ENCODE measurements around the gene SLC35D1.
"Not testable (repeated sequence)": the region's sequence is repeated elsewhere in the genome, so short reads cannot be mapped to it uniquely, and the experiment has no call there.

The SLC35D1 gene

DNA sequence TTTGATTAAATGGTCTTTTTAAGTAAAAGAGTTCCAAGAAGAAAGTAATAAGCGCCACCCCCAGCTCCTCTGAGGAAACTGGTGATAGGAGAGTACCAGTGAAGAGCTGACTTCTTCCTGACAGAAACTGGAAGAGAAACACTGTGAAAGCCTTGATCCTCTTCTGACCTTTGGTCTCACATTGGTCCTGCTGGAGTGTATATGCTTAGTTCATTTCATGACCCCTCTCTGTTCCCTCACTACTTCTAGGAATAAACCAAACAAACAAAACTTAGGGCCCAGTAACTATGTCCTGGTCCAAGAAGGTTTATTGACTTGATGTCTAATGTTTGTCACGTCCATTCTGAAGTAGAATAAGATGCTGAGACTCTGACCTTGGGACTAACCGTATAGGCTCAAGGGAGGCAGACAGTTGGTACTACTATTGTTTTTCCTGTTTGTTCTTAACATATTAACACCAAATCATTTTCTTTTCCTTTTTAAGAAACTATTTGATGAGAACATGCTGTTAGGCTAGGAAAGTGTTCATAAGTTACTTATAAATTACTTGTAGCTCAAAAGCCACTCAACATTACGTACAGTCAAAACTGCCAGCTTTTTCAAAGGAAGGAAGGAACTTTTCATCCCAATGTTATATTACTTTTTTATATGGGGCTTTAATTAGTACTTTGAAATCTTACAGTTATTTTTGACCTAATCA lies 71.2 kb downstream of the SLC35D1 start:
- no peak for DNase-seq

DNA sequence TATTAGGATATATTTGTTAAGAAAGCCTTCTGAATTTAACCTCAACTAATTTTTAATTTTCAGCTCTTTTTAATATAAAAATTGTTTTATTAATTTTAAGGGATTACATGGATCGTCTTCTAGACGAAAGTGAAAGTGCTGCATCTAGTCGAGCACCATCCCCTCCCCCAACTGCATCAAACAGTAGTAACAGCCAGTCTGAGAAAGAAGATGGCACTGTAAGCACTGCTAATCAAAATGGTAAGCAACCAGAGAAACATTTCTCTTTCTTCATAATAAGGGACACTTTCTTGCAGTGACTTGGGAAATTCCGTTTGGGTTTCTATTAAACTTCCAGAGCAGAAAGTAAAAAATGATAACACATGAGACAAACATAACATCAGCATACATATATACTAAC lies 72.3 kb downstream of the SLC35D1 start:
- no peak for DNase-seq

DNA sequence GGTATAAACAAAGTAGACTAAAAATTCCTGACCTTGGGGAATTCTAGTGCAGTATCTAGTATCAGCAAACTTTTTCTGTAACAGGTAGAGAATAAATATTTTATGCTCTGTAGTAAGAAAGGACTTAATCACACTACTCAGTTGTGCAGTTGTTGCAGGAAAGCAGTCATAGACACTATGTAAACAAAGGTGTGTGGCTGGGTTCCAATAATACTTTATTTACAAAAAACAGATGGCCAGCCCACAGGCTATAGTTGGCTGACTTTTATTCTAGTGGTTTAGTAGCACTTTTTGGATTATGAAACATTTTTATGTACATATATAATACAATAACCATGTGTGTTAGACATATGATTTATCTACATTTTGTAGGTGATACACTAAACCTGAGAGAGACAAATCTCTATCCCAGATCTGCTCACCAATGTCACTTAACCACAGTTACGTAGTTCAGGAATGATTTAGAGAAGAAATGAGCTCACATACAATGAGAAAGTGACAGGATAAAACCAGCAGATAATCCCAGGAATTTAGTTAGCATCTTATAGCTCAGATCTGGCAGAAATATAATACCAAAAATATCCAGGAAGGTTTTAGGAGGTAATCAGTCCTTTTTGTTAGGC lies 73.1 kb downstream of the SLC35D1 start:
- DNase-seq = no peak

DNA sequence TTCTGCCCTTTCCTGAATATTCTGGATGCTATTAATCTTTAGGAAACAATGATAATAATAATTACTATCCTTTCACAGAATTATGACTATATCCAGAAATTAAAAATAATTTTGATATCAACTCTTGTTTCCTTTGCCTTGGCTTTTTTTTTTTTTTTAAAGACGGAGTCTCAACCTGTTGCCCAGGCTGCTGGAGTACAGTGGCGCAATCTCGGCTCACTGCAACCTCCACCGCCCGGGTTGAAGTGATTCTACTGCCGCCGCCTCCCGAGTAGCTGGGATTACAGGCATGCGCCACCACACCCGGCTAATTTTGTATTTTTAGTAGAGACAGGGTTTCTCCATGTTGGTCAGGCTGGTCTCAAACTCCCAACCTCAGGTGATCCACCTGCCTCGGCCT lies 74.3 kb downstream of the SLC35D1 start:
- DNase-seq = not testable (repeated sequence)

DNA sequence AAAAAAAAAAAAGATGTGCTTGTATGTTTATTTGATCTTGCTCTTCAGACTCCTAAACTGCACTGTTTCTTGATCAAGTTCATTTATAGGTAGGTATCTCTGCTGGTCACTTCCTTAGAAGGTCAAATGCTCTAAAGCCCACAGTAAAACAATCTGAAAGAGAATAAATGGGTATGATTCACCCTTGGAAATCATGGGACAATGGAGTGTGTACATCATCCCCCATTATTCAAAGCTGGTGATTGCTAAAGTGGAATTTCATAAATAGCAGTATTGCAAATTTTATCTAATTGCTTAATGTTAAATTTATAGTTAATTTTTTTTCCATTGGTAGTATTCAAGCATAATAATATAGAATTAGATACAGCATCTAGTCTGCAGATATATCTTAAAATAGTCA lies 75.7 kb downstream of the SLC35D1 start:
- no peak for DNase-seq

DNA sequence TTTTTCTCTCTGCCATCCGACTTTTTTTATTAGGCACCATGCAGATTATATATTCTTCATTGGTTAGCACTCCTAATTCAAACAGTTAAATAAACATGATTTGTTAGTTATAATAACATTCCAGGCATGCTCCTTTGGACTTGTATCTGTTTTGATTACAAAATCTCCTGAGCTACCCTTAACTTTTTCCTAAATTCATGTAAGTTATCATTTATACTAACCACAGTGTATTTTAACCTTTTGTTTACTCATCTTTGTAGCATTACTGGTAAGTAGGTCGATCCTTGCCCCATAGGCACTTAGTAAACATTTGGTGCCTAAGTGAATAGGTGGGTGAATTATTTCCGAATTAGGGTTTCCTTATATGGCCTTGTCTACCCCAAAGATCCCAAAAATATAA lies 85.4 kb downstream of the SLC35D1 start:
- DNase-seq = no peak

DNA sequence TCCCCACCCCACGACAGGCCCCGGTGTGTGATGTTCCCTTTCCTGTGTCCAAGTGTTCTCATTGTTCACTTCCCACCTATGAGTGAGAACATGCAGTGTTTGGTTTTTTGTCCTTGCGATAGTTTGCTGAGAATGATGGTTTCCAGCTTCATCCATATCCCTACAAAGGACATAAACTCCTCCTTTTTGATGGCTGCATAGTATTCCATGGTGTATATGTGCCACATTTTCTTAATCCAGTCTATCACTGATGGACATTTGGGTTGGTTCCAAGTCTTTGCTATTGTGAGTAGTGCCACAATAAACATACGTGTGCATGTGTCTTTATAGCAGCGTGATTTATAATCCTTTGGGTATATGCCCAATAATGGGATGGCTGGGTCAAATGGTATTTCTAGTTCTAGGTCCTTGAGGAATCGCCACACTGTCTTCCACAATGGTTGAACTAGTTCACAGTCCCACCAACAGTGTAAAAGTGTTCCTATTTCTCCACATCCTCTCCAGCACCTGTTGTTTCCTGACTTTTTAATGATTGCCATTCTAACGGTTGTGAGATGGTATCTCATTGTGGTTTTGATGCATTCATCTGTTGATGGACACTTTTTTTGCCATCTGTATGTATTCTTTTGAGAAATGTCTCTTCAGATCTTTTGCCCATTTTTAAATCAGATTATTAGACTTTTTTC lies 87.6 kb downstream of the SLC35D1 start:
- not testable (repeated sequence) for DNase-seq

DNA sequence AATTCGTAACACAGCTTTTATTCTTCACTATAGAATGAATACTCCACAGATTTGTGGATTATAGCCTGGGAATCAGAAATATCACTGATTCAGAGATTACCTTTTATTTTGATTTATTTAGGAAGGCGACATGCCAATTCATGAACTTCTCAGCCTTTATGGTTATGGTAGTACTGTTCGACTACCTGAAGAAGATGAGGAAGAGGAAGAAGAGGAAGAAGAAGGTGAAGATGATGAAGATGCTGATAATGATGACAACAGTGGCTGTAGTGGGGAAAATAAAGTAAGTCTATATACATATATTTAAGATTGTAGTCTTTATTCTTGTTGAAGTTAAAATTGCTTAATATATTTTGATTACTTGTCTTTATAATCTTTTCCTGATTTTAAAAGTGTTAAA lies 96.0 kb downstream of the SLC35D1 start:
- DNase-seq = no peak

DNA sequence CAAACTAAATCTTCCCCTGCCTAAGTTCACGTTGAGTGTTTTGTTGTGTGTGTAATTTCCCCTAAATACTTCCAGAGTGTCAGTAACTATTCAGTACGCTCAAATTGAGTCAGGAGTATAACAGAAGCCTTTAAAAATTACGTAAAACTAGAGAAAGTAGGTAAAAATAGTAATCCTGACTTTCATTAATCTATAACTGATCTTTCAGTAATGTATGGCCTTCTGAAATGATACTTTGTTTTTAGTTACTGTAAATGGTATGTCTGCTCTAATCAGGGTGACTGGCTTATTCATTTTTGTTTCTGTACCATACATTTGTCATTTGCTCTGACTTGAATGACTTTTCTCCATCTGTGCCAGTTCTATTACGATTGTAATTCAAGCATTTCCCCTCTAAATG lies 99.7 kb downstream of the SLC35D1 start:
- no peak for DNase-seq

DNA sequence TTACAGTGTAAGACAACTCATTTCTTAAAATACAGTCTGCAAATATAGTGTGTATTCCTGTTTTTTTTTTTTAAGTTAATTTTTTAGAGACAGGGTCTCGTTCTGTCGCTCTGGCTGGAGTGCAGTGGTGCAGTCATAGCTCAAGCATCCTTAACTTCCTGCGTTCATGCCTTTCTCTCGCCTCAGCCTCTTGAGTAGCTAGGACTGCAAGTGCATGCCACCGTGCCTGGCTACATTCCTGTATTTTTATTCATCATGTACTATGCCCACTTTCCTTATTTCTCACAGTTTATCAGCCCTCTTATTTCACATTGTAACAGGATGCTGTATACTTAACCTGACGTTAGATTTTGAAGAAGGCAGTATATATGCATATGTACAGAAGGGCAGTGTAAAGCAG lies 102.4 kb downstream of the SLC35D1 start:
- DNase-seq = no peak

Data from NCI-H187 treated with DMSO at 0.1 percent for 48 hours (cell line).